GM12878 (cell line): Measurements from ENCODE around the gene CTNNBL1. TPM values are rescaled to one million over a fixed set of nuclear protein-coding genes. Genes with fewer than 3 reads are reported as not detected.
A peak's percentile ranks its signal among the peaks of the same experiment; 100 is the strongest.

Experiments used
- CEBPZ ChIP-seq: fragments of 150-350 bp; IDR thresholded peaks from 2 replicates; pipeline ENCODE4 v1.6.1; 2016; ENCODE audit warnings: low read depth, low read length
- CREM ChIP-seq: IDR thresholded peaks from 2 replicates; pipeline ENCODE4 v1.6.1; 2014; ENCODE audit warnings: antibody characterized with exemption, low read depth
- EED ChIP-seq: sonication (generic); IDR thresholded peaks from 2 replicates; pipeline ENCODE4 v1.6.1; 2016; ENCODE audit warnings: antibody characterized with exemption, low read depth
- ELK1 ChIP-seq: IDR thresholded peaks from 2 replicates; pipeline ENCODE4 v1.6.1; 2012; ENCODE audit warnings: low read depth, low read length, improper control_type of control experiment
- IKZF2 ChIP-seq, 2 experiments: fragments of 450-650 bp; IDR thresholded peaks; 2 replicates each; pipeline ENCODE4 v1.6.1; 2017; ENCODE audit warnings: mild to moderate bottlenecking in 2 of 2, moderate library complexity in 2 of 2
- LARP7 ChIP-seq: fragments of 450-650 bp; IDR thresholded peaks from 2 replicates; pipeline ENCODE4 v1.6.1; 2017; ENCODE audit warnings: mild to moderate bottlenecking
- SP1 ChIP-seq: IDR thresholded peaks from one replicate; pipeline ENCODE4 v1.6.1; 2011; ENCODE audit warnings: low read depth, low read length
- SRF ChIP-seq, 2 experiments: IDR thresholded peaks; 2 replicates each; pipeline ENCODE4 v1.6.1; 2011; ENCODE audit warnings: low read depth in 2 of 2, low read length in 2 of 2, mild to moderate bottlenecking in 1 of 2, moderate library complexity in 1 of 2
- SUZ12 ChIP-seq: fragments of 200-600 bp; sonication (generic); IDR thresholded peaks from one replicate; pipeline ENCODE4 v1.6.1; 2018; ENCODE audit warnings: antibody characterized with exemption, mild to moderate bottlenecking; ENCODE audit not compliant: unreplicated experiment
- polyA plus RNA-seq, 11 experiments: library from polyadenylated mRNA; depleted of rRNA in 4 of 11; unstranded in 6 of 11; stranded (reverse) in 5 of 11; fragments of >200 nt; fragmentation: Nextera tagmentation in 4 of 11; fragmentation: Illumina TruSeq in 1 of 11; extraction: Ambion mirVana in 4 of 11; extraction: Trizol in 1 of 11; gene quantifications; 1 replicate in 1 of 11; 2 replicates in 10 of 11; pipeline versions ENCODE4 v1.2.1 to v1.2.3, GENCODE V29; 2011 to 2016; ENCODE audit warnings: inconsistent platforms in 2 of 11, missing spikeins in 2 of 11, low read depth in 1 of 11
- total RNA-seq, 4 experiments: library from RNA; depleted of rRNA in 3 of 4; stranded (reverse); fragments of >200 nt in 3 of 4; fragmentation: Illumina TruSeq in 1 of 4; extraction: Trizol in 1 of 4; gene quantifications; 2 replicates each; pipeline versions ENCODE4 v1.2.1 to v1.2.3, GENCODE V29; 2013 to 2021

Gene CTNNBL1
- total and polyA plus RNA-seq, 10 of the 15 experiments (the other 5 are each of a cell fraction or from before 2014, with no cell fraction given) = 43.1 to 102 (median 67.8) TPM

- 0 out of 4 replicates have a peak, but pooled peaks of 1 of the 2 experiments have one; percentile 9 for TF ChIP-seq SRF (IDR thresholded peaks at IDR 0.05; ENCODE audit: low read depth in 2 of 2, low read length in 2 of 2)
- TF ChIP-seq LARP7 = no peak
- no peak for TF ChIP-seq SUZ12
- TF ChIP-seq IKZF2 (IDR thresholded peaks at IDR 0.05) = peak; percentile 60 to 61
- no peak for TF ChIP-seq ELK1
- peak; percentile 25 for TF ChIP-seq SP1
- TF ChIP-seq CEBPZ = no peak
- TF ChIP-seq EED = peak; percentile 59
- 0 out of 2 replicates have a peak, but pooled peaks have one; percentile 47 for TF ChIP-seq CREM
These were observed 111.0 kb downstream of the CTNNBL1 start (continued) for GRCh38 chr20:37804584-37805566.
